Testis (tissue), 3 donors: ENCODE results near the gene PLPPR1. TPM values are rescaled to one million over a fixed set of nuclear protein-coding genes. Genes with fewer than 3 reads are reported as not detected.
"Not testable (repeated sequence)": the region's sequence is repeated elsewhere in the genome, so short reads cannot be mapped to it uniquely, and the experiment has no call there.

Experiments
- DNase-seq: peaks from one replicate; pipeline ENCODE4 v3.0.0-alpha.2; 2019
- H3K27ac ChIP-seq, 2 donors: fragments of 200-600 bp; sonication (generic); one replicate each; pipeline ENCODE4 v1.5.1; 2019
- H3K27me3 ChIP-seq: fragments of 200-600 bp; sonication (generic); one replicate; pipeline ENCODE4 v1.5.1; 2019
- H3K36me3 ChIP-seq: fragments of 200-600 bp; sonication (generic); one replicate; pipeline ENCODE4 v1.5.1; 2017; ENCODE audit warnings: low read depth; ENCODE audit errors: missing control alignments
- H3K4me1 ChIP-seq: fragments of 200-600 bp; sonication (generic); one replicate; pipeline ENCODE4 v1.5.1; 2019
- H3K4me3 ChIP-seq, 2 donors: fragments of 200-600 bp; sonication (generic); one replicate each; pipeline ENCODE4 v1.5.1; 2017 to 2019
- H3K9me3 ChIP-seq: fragments of 200-600 bp; sonication (generic); one replicate; pipeline ENCODE4 v1.5.1; 2017
- POLR2A ChIP-seq: fragments of 450-650 bp; IDR thresholded peaks from one replicate; pipeline ENCODE4 v1.6.1; 2017; ENCODE audit warnings: antibody characterized with exemption, mild to moderate bottlenecking, moderate library complexity
- WGBS, 2 donors: methylation state at CpG; one replicate each; pipeline ENCODE4 v1.1.5; 2018; 5-methylcytosine and 5-hydroxymethylcytosine counted together
- intact Hi-C: fragments of 100-400 bp; cut with DNase I; formaldehyde crosslinking; loops from one replicate; pipeline ENCODE4 v1.15.1; 2023; ENCODE audit warnings: low total_unique reads
- polyA plus RNA-seq: library from polyadenylated mRNA; stranded (reverse); fragments of 350-450 nt; fragmentation: Illumina TruSeq; extraction: RNeasy Lipid Tissue Mini Kit (QIAGEN cat#74804); gene quantifications from one replicate; pipeline ENCODE4 v1.2.3, GENCODE V29; 2014; ENCODE audit warnings: low read depth, low replicate concordance; ENCODE audit not compliant: insufficient read depth
- total RNA-seq, 2 donors: library from RNA; depleted of rRNA; stranded (reverse); fragments of >200 nt; gene quantifications; one replicate each; pipeline ENCODE4 v1.2.3, GENCODE V29; 2016
- TF ChIP-seq, protein P1 (sequence below), 3 experiments: fragments of 450-650 bp in 2 of 3; fragments of 200-600 bp in 1 of 3; sonication (generic) in 1 of 3; IDR thresholded peaks; one replicate each; pipeline ENCODE4 v1.5.1; 2016 to 2019; ENCODE audit warnings: antibody characterized with exemption in 3 of 3, mild to moderate bottlenecking in 2 of 3, moderate library complexity in 1 of 3

The PLPPR1 gene
- total and polyA plus RNA-seq, 3 donors from 2014 or later = 1.2 to 2.9 (median 2.5) TPM

DNA sequence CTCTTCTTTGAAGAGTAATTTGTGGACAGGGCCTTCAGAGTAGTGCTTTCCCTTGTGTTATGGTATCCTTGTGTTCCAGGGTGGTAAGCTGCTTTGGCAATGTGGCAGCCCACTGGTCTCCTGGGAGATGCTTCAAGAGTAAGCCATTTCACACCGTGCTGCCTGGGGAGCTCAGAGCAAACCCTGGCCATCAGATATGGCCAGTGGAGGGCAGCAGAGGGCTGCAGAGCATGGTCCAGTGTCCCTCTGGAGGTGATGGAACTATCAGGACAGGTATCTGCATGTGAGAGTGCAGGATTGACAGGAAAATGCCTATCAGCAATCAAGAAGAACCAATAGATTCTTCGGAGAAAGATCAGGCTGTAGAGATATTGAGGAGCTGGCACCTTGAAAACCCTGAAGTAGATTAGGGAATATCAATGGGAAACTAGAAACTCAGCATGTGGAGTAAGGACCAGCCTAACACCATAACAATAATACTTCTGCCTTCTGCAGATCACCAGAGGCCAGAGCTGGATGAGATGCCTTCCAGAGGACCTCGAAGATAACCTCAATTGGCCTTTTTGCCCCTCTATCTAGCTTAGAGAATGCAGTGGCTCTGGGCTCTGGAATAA is 90.8 kb downstream of the PLPPR1 start:
- no peak for TF ChIP-seq POLR2A
- TF ChIP-seq, protein P1, sequence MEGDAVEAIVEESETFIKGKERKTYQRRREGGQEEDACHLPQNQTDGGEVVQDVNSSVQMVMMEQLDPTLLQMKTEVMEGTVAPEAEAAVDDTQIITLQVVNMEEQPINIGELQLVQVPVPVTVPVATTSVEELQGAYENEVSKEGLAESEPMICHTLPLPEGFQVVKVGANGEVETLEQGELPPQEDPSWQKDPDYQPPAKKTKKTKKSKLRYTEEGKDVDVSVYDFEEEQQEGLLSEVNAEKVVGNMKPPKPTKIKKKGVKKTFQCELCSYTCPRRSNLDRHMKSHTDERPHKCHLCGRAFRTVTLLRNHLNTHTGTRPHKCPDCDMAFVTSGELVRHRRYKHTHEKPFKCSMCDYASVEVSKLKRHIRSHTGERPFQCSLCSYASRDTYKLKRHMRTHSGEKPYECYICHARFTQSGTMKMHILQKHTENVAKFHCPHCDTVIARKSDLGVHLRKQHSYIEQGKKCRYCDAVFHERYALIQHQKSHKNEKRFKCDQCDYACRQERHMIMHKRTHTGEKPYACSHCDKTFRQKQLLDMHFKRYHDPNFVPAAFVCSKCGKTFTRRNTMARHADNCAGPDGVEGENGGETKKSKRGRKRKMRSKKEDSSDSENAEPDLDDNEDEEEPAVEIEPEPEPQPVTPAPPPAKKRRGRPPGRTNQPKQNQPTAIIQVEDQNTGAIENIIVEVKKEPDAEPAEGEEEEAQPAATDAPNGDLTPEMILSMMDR (IDR thresholded peaks at IDR 0.05) = peak in 1 of 3 experiments; percentile 49
- Histone ChIP-seq H3K27ac (no peak overlapping the region), H3K36me3 (no peaks in the 10 kb centered on the region), H3K9me3 (no peaks in the 10 kb centered on the region), H3K27me3 (no peaks in the 10 kb centered on the region), H3K4me3 (no peak overlapping the region), H3K4me1 (no peaks in the 10 kb centered on the region)
- WGBS, 2 donors = 46 to 48% methylated on average over 3 of the region's 3 CpGs
- intact Hi-C loops = no loop called here
- DNase-seq = peak; percentile 63

DNA sequence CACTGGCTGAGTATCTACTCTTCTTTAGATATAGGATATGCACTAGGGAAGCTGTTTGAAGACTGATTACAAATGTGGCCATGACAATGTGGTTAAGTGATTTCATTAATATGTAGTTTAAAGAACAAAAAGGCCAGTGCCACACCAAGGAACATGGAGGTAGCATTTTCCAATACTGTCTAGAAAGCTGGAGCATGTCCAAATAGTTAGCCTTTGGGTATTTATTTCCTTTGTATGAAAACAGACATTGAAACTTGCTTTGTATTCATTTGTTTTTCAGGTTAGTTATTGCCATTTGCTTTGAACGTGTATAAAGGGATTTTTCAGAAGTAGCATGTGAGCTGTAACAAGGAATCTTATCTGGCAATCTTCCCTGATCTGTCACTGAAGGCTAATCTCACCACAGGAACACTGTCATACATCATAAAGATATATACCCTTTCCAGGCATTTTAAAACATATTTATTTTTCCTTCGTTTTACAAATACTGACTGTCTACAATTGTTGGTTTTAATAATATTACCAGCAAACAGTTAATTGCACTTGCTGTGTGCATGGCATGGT is 93.4 kb downstream of the PLPPR1 start:
- H3K36me3 ChIP-seq = no peaks in the 10 kb centered on the region
- no peak for TF ChIP-seq POLR2A
- TF ChIP-seq, protein P1 (IDR thresholded peaks at IDR 0.05) = no peak
- WGBS, 2 donors = 66 to 69% methylated on average over 2 of the region's 2 CpGs
- no peak overlapping the region for H3K4me3 ChIP-seq
- intact Hi-C loops = no loop called here
- no peaks in the 10 kb centered on the region for H3K4me1 ChIP-seq
- no peaks in the 10 kb centered on the region for H3K27me3 ChIP-seq
- no peaks in the 10 kb centered on the region for H3K9me3 ChIP-seq
- DNase-seq = no peak
- H3K27ac ChIP-seq = no peak overlapping the region

DNA sequence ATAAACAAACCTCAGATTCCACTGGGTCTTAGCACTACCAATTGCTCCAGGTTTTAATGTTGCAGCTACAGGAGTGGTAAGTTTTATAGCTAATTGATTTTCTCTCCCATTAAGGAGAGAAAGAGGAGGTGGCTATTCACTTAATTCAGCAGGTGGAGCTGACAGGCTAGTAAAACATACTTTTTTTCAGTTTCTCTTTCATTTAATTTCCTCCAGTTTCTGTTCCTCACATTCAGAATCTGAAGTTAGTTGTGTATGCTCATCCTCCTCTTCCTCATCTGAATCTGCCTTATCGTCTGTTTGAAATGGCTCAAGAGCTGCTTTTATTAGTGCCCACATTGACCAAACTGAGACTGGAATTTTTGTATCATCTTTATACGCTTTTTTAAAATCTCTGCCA is 98.0 kb downstream of the PLPPR1 start:
- TF ChIP-seq POLR2A = no peak
- TF ChIP-seq, protein P1 (IDR thresholded peaks at IDR 0.05) = no peak
- intact Hi-C loops = no loop called here

DNA sequence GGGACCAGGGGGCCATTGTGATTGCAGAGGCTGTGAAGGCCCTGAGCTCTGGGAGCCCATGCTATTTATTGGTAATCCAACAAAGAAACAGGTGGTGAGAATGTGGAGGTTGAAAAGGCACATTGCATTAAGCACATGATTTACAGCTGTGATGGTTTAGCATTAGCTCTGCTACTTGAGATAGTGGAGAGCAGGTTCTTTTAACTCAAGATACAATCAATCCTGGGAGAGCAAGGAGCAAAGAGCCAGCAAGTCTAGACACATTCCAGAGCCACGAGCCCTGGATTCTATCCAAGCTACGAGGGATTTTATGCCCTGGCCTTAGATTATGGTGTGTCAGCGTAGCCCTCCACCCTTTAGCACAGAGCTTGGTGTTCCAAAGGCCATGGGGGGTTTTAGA is 98.8 kb downstream of the PLPPR1 start:
- H3K36me3 ChIP-seq, DNase-seq, H3K4me1 ChIP-seq, H3K4me3 ChIP-seq, H3K9me3 ChIP-seq, H3K27ac ChIP-seq, H3K27me3 ChIP-seq, intact Hi-C loops: not testable (repeated sequence)
- WGBS, 2 donors = 45 to 61% methylated on average over 3 of the region's 3 CpGs

More for the DNA sequence above, 98.0 kb downstream of the PLPPR1 start:
- no peak overlapping the region for H3K27ac ChIP-seq
- no peaks in the 10 kb centered on the region for H3K36me3 ChIP-seq
- no peaks in the 10 kb centered on the region for H3K27me3 ChIP-seq
- no peaks in the 10 kb centered on the region for H3K9me3 ChIP-seq
- 39 to 59% methylated on average over 2 of the region's 2 CpGs for WGBS, 2 donors
- no peak overlapping the region for H3K4me3 ChIP-seq
- no peak for DNase-seq
- H3K4me1 ChIP-seq = no peaks in the 10 kb centered on the region

DNA sequence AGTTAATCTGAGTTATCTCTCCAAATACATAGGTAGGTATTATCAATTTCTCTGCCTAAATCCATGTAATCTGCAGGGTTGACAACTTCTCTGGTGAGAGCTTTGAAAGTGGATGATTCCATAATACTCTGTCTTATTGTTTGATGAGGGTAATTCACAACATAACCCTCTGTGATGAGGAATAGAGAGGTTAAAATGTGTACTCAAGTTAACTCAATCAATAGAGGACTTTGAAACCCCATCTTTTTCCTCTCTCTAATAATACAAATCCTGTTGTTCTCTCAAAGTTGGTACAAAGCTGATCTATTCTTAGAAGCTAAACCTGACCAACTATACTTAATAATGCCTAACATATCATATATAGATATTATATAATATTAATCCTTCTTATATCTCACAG is 100.1 kb downstream of the PLPPR1 start:
- H3K27ac ChIP-seq = no peak overlapping the region
- TF ChIP-seq POLR2A = no peak
- TF ChIP-seq, protein P1 (IDR thresholded peaks at IDR 0.05) = no peak
- no peaks in the 10 kb centered on the region for H3K9me3 ChIP-seq
- H3K4me3 ChIP-seq = no peak overlapping the region
- no peaks in the 10 kb centered on the region for H3K36me3 ChIP-seq
- DNase-seq = no peak
- intact Hi-C loops = no loop called here
- H3K27me3 ChIP-seq = no peaks in the 10 kb centered on the region
- no peaks in the 10 kb centered on the region for H3K4me1 ChIP-seq
